Lung (tissue), 12 donors: Measurements from ENCODE around the gene EFCAB12. TPM values are rescaled to one million over a fixed set of nuclear protein-coding genes. Genes with fewer than 3 reads are reported as not detected.
A peak's percentile ranks its signal among the peaks of the same experiment; 100 is the strongest.
"Not testable (repeated sequence)": the region's sequence is repeated elsewhere in the genome, so short reads cannot be mapped to it uniquely, and the experiment has no call there.

Experiments used
- ATAC-seq: fragments of 200-7000 bp; cut with Tn5 transposase; one replicate; pipeline ENCODE4 v1.9.1; 2020; ENCODE audit warnings: moderate number of reproducible peaks; ENCODE audit not compliant: insufficient read depth, low FRiP score
- DNase-seq, 3 donors: peaks; one replicate each; pipeline ENCODE4 v3.0.0-alpha.2; 2013 to 2017
- H3K27ac ChIP-seq, 2 donors: one replicate each; pipeline ENCODE4 v1.5.1; 2013; ENCODE audit warnings: mild to moderate bottlenecking in 2 of 2, moderate library complexity in 2 of 2, control low read depth in 1 of 2, inconsistent platforms in 1 of 2, low read depth in 1 of 2, low read length in 1 of 2
- H3K27me3 ChIP-seq, 3 donors: one replicate each; pipeline ENCODE4 v1.5.1; 2013; ENCODE audit warnings: low read length in 2 of 3; ENCODE audit not compliant: control insufficient read depth in 3 of 3, insufficient read depth in 3 of 3
- H3K36me3 ChIP-seq, 4 donors: one replicate each; pipeline ENCODE4 v1.5.1; 2013; ENCODE audit warnings: low read length in 4 of 4, mild to moderate bottlenecking in 1 of 4, moderate library complexity in 1 of 4; ENCODE audit not compliant: control insufficient read depth in 4 of 4, insufficient read depth in 4 of 4
- H3K4me1 ChIP-seq, 5 donors: one replicate each; pipeline ENCODE4 v1.5.1; 2013; ENCODE audit warnings: low read length in 5 of 5, mild to moderate bottlenecking in 2 of 5, moderate library complexity in 1 of 5; ENCODE audit not compliant: control insufficient read depth in 5 of 5, insufficient read depth in 5 of 5
- H3K4me3 ChIP-seq: one replicate; pipeline ENCODE4 v1.5.1; 2013; ENCODE audit warnings: mild to moderate bottlenecking, control low read depth, moderate library complexity
- H3K9ac ChIP-seq, 2 donors: one replicate each; pipeline ENCODE4 v1.5.1; 2013; ENCODE audit warnings: low read length in 2 of 2, control low read depth in 1 of 2; ENCODE audit not compliant: insufficient read depth in 1 of 2
- H3K9me3 ChIP-seq, 4 donors: one replicate each; pipeline ENCODE4 v1.5.1; 2013; ENCODE audit warnings: low read length in 3 of 4, mild to moderate bottlenecking in 1 of 4, moderate library complexity in 1 of 4; ENCODE audit not compliant: control insufficient read depth in 4 of 4, insufficient read depth in 3 of 4
- WGBS, 2 donors: extraction: QIAGEN DNeasy Blood & Tissue Kit; methylation state at CpG; one replicate each; pipeline ENCODE4 v1.1.7; 2013; 5-methylcytosine and 5-hydroxymethylcytosine counted together
- polyA plus RNA-seq, 2 donors: library from polyadenylated mRNA; stranded (reverse); fragments of 200-250 nt; gene quantifications; one replicate each; pipeline ENCODE4 v1.2.1, GENCODE V29; 2013
- total RNA-seq, 2 donors: library from RNA; depleted of rRNA in 1 of 2; stranded (reverse); fragments of >200 nt in 1 of 2; gene quantifications; one replicate each; pipeline ENCODE4 v1.2.1, GENCODE V29; 2014 to 2021
- TF ChIP-seq, protein P1 (sequence below): IDR thresholded peaks from 2 replicates; pipeline ENCODE4 v1.5.1; 2012; ENCODE audit warnings: mild to moderate bottlenecking; ENCODE audit errors: control extremely low read depth, extremely low read depth
- donor health status: control.
- donor health status: control.
- donor health status: Bipolar disorder and iron deficiency.
- donor health status: healthy.
- donor health status: DM: yes; HTN: yes; CAD: no.

The EFCAB12 gene
- total and polyA plus RNA-seq, 4 donors = 2.6 to 8.8 (median 3.3) TPM

DNA sequence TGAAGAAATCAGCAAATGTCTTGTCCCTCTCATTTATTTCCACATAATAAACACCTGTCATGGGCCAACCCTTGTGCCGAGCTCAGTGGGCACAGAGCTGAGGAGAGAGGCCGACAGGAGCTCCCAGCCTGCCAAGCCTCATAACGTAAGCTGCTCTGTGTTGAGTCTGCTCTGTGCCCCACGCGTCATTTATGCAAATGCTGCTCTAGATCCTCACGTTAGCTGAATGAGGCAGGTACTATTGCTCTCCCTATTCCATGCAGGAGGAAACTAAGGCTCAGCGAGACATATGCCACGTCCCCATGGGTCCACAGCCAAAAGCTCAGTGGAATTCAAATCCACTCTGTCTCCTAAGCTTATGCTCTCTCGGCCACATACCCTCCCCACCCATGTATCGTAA lies 41.5 kb downstream of the EFCAB12 start:
- H3K4me3 ChIP-seq = no peak overlapping the region
- H3K4me1 ChIP-seq = peaks cover 0 to 9% (median 0%) of the 10 kb centered on the region in 5 donors
- 87 to 96% methylated on average over 10 of the region's 10 CpGs for WGBS, 2 donors
- no peak for ATAC-seq
- TF ChIP-seq, protein P1, sequence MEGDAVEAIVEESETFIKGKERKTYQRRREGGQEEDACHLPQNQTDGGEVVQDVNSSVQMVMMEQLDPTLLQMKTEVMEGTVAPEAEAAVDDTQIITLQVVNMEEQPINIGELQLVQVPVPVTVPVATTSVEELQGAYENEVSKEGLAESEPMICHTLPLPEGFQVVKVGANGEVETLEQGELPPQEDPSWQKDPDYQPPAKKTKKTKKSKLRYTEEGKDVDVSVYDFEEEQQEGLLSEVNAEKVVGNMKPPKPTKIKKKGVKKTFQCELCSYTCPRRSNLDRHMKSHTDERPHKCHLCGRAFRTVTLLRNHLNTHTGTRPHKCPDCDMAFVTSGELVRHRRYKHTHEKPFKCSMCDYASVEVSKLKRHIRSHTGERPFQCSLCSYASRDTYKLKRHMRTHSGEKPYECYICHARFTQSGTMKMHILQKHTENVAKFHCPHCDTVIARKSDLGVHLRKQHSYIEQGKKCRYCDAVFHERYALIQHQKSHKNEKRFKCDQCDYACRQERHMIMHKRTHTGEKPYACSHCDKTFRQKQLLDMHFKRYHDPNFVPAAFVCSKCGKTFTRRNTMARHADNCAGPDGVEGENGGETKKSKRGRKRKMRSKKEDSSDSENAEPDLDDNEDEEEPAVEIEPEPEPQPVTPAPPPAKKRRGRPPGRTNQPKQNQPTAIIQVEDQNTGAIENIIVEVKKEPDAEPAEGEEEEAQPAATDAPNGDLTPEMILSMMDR = no peak
- H3K27me3 ChIP-seq = no peaks in the 10 kb centered on the region
- H3K27ac ChIP-seq = peak overlapping the region in 1 of 2 donors; percentile 53
- H3K36me3 ChIP-seq = peaks cover 5 to 18% (median 15%) of the 10 kb centered on the region in 4 donors
- no peaks in the 10 kb centered on the region for H3K9me3 ChIP-seq
- DNase-seq = no peak
- H3K9ac ChIP-seq = no peak overlapping the region

DNA sequence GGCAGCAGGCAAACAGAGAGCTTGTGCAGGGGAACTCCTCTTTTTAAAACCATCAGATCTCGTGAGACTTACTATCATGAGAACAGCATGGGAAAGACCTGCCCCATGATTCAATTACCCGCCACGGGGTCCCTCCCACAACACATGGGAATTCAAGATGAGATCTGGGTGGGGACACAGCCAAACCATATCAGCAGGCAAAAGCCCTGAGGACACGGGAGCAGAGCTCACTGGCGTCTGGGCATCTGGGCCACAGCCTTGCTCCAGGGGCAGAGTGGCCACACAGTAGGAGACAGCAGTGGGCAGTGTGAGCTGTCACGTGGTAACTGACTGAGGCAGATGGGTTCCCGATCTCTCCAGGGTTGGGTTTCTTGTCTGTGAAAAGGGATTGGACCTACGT lies 42.9 kb downstream of the EFCAB12 start:
- not testable (repeated sequence) for H3K9ac ChIP-seq
- WGBS, 2 donors = 92 to 93% methylated on average over 8 of the region's 8 CpGs

DNA sequence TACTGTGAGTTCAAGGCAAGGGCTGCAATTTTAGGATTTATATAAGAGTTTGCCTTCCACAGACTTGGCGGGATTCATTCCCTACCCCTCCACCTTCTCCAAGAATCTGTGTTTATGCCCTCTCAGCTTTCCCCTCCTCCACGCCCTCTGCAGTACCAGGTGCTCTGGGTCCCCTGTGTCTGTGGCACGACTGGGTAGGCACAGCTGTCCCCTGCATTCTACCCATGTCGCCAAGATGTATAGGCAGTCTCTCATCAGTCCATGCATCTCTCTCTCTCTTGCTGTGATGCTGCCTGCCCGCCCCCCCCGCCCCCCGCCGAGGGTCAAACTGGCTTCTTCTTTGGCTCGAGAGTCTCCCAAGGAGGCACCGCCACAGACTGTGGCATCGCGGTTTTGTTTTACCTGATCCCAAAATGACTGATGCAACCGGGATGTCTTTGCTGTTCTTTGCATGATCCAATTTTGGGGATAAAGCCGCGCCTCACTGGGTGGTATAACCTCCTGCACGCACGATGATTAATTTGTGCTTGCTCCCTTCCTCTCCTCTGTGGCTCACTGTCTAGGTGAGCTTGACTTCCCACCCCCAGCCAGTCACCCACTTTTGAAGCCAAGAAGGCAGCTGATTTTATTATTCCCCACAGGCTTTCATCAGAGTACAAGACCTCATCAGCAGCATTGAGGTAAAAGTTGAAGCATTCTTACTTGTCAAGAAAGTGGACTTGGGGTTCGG lies 43.7 kb downstream of the EFCAB12 start:
- no peak overlapping the region for H3K4me3 ChIP-seq
- WGBS, 2 donors = 80 to 83% methylated on average over 18 of the region's 18 CpGs
- peaks cover 0 to 9% (median 0%) of the 10 kb centered on the region in 5 donors for H3K4me1 ChIP-seq
- no peak for ATAC-seq
- peaks cover 3 to 15% (median 12%) of the 10 kb centered on the region in 4 donors for H3K36me3 ChIP-seq
- H3K9me3 ChIP-seq = no peaks in the 10 kb centered on the region
- H3K27ac ChIP-seq = no peak overlapping the region
- no peaks in the 10 kb centered on the region for H3K27me3 ChIP-seq
- TF ChIP-seq, protein P1 = no peak
- no peak for DNase-seq
- no peak overlapping the region for H3K9ac ChIP-seq

More for the DNA sequence above, 42.9 kb downstream of the EFCAB12 start:
- not testable (repeated sequence) for H3K9me3 ChIP-seq, H3K4me1 ChIP-seq, DNase-seq, ATAC-seq, H3K4me3 ChIP-seq, H3K27ac ChIP-seq, H3K27me3 ChIP-seq
- H3K36me3 ChIP-seq = peaks cover 3 to 15% (median 12%) of the 10 kb centered on the region in 4 donors

DNA sequence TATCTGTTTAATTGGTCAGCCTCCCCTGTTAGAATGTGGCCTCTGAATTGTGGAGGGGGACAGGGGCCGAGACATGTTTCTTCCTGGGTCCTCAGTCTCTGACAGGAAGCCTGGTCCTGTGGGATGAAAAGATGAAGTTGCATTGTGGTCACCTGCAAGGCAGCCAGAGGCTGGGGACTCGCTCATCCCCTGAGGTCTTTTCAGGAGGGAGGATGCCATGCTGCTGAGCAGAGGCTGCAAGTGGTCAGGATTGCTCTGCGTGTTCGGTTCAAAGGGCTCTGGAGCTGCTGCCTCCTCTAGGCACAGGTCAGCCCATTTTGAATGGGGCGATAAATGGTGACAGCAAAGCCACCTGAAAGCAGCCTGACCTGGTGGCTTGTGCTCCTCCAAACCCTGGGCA lies 44.3 kb downstream of the EFCAB12 start:
- H3K4me3 ChIP-seq, H3K9me3 ChIP-seq, H3K4me1 ChIP-seq, H3K36me3 ChIP-seq, H3K27ac ChIP-seq, H3K27me3 ChIP-seq, ATAC-seq, H3K9ac ChIP-seq, DNase-seq: not testable (repeated sequence)
- 89 to 91% methylated on average over 5 of the region's 5 CpGs for WGBS, 2 donors
